Measurements from ENCODE around the gene PITX3. TPM values are rescaled to one million over a fixed set of nuclear protein-coding genes. Genes with fewer than 3 reads are reported as not detected.

The PITX3 gene
- total RNA-seq, 2 donors from 2014 or later = 0.28 to 0.96 TPM

GRCh38 chr10:102267748-102268147 is 26.4 kb upstream of the PITX3 start:
- Histone ChIP-seq H3K9me3 (no peaks in the 10 kb centered on the region), H3K36me3 (no peaks in the 10 kb centered on the region), H3K4me1 (peaks cover 0 to 29% of the 10 kb centered on the region in 2 donors), H3K4me3 (no peak overlapping the region), H3K27me3 (no peaks in the 10 kb centered on the region), H3K27ac (no peak overlapping the region)
- no peak for TF ChIP-seq CTCF (IDR thresholded peaks at IDR 0.05)
- DNase-seq (ENCODE audit: low spot score) = no peak

DNA sequence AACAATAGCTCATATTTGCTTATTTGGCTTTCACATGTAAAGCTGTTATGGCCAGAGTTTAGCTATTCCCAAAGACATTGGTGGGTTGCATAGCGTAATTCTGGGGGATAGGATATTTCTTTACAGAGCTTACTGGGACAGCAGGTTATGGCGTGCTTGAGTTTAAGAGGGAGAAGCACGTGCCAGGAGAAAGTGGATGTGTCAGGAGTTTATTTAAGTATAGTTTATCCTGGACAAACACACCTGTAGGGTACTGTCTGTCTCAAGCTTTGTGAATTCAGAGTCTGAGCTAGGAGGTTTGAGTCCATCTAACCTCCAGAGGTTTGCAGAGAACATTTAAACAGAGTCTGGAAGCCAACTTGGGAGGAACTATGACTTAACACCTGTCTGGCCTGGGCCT is 25.4 kb upstream of the PITX3 start:
- no peak overlapping the region for H3K27ac ChIP-seq

GRCh38 chr10:102264371-102264770 is 23.1 kb upstream of the PITX3 start:
- Histone ChIP-seq H3K27me3 (no peaks in the 10 kb centered on the region), H3K36me3 (peaks cover 28% of the 10 kb centered on the region), H3K9me3 (no peaks in the 10 kb centered on the region), H3K4me3 (no peak overlapping the region), H3K27ac (no peak overlapping the region), H3K4me1 (peaks cover 0 to 35% of the 10 kb centered on the region in 2 donors)
- TF ChIP-seq CTCF (IDR thresholded peaks at IDR 0.05) = no peak
- no peak for DNase-seq (ENCODE audit: low spot score)

More for the DNA sequence above, 25.4 kb upstream of the PITX3 start:
- Histone ChIP-seq H3K27me3 (no peaks in the 10 kb centered on the region), H3K4me1 (peaks cover 0 to 36% of the 10 kb centered on the region in 2 donors), H3K9me3 (no peaks in the 10 kb centered on the region), H3K36me3 (peaks cover 6% of the 10 kb centered on the region), H3K4me3 (no peak overlapping the region)
- no peak for DNase-seq (ENCODE audit: low spot score)
- TF ChIP-seq CTCF (IDR thresholded peaks at IDR 0.05) = no peak

DNA sequence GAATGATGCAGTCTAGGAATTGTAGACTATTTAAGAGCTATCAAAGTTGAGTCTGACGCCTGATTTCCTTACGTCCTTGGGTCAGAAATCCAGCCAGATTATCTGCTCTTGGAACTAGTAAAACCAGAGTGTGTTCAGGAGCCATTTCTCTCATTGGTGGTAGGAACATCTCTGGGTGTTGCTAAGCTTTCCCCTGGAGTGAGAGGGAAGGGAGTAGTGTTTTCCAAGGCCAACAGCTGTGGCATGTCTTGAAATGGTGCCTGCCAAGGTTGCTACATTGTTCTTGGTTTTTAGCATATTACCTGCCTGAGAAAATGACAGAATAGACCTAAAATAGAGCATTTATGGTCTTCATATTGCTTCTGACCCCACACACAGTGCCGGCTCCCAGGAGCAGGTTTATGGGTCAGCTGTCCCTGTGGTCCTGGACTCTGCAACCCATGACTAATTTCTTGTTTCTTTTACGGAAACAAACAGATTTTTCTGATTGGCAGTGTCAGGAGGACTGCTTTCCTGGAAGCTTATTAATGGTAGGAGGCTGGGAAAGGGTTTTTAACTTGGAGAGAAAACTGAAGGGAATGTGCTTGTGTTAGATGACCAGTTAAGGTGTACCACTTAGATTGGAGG is 21.5 kb upstream of the PITX3 start:
- Histone ChIP-seq H3K27ac (no peak overlapping the region), H3K9me3 (no peaks in the 10 kb centered on the region), H3K36me3 (peaks cover 33% of the 10 kb centered on the region), H3K4me3 (no peak overlapping the region), H3K27me3 (no peaks in the 10 kb centered on the region), H3K4me1 (peaks cover 0 to 20% of the 10 kb centered on the region in 2 donors)
- no peak for TF ChIP-seq CTCF (IDR thresholded peaks at IDR 0.05)
- DNase-seq (ENCODE audit: low spot score) = no peak

- Histone ChIP-seq H3K27me3 (no peaks in the 10 kb centered on the region), H3K4me3 (no peak overlapping the region), H3K4me1 (peaks cover 0 to 12% of the 10 kb centered on the region in 2 donors), H3K27ac (no peak overlapping the region), H3K9me3 (no peaks in the 10 kb centered on the region), H3K36me3 (peaks cover 33% of the 10 kb centered on the region)
- DNase-seq (ENCODE audit: low spot score) = no peak
- no peak for TF ChIP-seq CTCF (IDR thresholded peaks at IDR 0.05)
Observed at GRCh38 chr10:102261842-102262241, 20.5 kb upstream of the PITX3 start.

- H3K27ac ChIP-seq = no peak overlapping the region
- DNase-seq (ENCODE audit: low spot score) = no peak
- no peak for TF ChIP-seq CTCF (IDR thresholded peaks at IDR 0.05)
- no peaks in the 10 kb centered on the region for H3K27me3 ChIP-seq
- H3K4me1 ChIP-seq = peaks cover 0 to 12% of the 10 kb centered on the region in 2 donors
- peaks cover 33% of the 10 kb centered on the region for H3K36me3 ChIP-seq
- no peaks in the 10 kb centered on the region for H3K9me3 ChIP-seq
- no peak overlapping the region for H3K4me3 ChIP-seq
Observed at GRCh38 chr10:102261196-102261595, 19.9 kb upstream of the PITX3 start.

Data from right atrium auricular region (tissue), 2 donors.